ENCODE data around the gene IFRD2. TPM values are rescaled to one million over a fixed set of nuclear protein-coding genes. Genes with fewer than 3 reads are reported as not detected.

IFRD2 gene, protein sequence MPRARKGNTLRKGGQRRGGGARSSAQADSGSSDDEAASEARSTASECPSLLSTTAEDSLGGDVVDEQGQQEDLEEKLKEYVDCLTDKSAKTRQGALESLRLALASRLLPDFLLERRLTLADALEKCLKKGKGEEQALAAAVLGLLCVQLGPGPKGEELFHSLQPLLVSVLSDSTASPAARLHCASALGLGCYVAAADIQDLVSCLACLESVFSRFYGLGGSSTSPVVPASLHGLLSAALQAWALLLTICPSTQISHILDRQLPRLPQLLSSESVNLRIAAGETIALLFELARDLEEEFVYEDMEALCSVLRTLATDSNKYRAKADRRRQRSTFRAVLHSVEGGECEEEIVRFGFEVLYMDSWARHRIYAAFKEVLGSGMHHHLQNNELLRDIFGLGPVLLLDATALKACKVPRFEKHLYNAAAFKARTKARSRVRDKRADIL
- total RNA-seq: 37.3 TPM

DNA sequence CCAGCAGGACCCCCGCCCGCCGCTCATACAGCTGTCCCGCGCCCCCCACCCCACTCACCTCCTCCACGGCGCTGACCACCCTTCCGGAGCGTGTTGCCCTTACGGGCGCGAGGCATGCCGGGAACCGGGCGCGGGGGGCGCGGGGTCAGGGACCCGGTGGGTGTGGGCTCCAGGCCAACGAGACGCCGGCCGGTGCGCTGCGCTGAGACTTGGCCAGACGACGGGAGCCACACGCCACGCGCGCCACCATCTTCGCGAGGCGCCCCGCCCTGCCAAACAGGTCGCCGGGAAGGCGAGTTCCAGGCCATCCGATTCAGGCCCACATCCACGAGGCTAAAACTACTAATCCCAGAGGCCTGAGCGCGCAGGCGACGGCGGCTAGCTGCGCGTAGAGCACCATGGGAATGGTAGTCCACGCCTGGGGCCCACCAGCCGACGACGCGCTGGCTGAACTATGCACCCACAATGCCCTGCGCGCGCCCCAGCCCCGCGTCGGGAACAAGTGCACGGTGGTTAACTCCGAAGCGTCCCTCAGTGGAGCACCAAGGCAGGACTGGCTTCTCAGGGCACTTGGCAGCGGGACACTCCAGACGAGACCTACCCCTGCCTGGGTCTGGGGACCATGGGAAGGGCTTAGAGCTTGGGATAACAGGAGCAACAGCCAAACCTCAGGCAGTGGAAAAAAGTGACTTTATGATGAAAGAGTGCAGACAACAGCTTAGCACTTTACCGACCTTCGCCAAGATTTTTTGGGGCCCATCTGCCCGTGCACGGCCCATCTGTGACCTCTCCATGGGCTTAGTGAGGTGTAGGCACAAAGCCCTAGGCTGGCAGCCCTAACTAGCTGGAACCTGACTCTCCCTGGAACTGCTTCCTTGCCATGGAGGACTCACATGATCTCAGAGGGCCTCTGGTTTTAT lies at the start of gene IFRD2:
TSS of gene IFRD2 (minus strand) at position 271 of the 920 bp plus-strand sequence. CDS start at position 116, 155 bp downstream.
- peak in 1 of 2 donors; percentile 98 for DNase-seq (ENCODE audit: extremely low spot score in 2 of 2)
- intact Hi-C loops (cut with DNase I): no loop called here
- no peaks in the 10 kb centered on the region for H3K9me3 ChIP-seq
- TF ChIP-seq POLR2A (IDR thresholded peaks at IDR 0.05) (peak in 1 of 2 donors; percentile 41), POLR2AphosphoS5 (IDR thresholded peaks at IDR 0.05; ENCODE audit: insufficient read depth in 1 of 2, low read depth in 1 of 2) (peak; percentile 83 to 99)
- TF ChIP-seq, protein P1, sequence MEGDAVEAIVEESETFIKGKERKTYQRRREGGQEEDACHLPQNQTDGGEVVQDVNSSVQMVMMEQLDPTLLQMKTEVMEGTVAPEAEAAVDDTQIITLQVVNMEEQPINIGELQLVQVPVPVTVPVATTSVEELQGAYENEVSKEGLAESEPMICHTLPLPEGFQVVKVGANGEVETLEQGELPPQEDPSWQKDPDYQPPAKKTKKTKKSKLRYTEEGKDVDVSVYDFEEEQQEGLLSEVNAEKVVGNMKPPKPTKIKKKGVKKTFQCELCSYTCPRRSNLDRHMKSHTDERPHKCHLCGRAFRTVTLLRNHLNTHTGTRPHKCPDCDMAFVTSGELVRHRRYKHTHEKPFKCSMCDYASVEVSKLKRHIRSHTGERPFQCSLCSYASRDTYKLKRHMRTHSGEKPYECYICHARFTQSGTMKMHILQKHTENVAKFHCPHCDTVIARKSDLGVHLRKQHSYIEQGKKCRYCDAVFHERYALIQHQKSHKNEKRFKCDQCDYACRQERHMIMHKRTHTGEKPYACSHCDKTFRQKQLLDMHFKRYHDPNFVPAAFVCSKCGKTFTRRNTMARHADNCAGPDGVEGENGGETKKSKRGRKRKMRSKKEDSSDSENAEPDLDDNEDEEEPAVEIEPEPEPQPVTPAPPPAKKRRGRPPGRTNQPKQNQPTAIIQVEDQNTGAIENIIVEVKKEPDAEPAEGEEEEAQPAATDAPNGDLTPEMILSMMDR (IDR thresholded peaks at IDR 0.05): peak in 1 of 3 experiments; percentile 14
- peaks cover 29% of the 10 kb centered on the region for H3K4me1 ChIP-seq
- H3K27me3 ChIP-seq: no peaks in the 10 kb centered on the region
- H3K27ac ChIP-seq: peak within 1 kb of the TSS; percentile 68
- H3K36me3 ChIP-seq: peaks cover 0 to 34% of the 10 kb centered on the region in 2 donors
- H3K4me3 ChIP-seq: peak within 1 kb of the TSS; percentile 77 to 84

DNA sequence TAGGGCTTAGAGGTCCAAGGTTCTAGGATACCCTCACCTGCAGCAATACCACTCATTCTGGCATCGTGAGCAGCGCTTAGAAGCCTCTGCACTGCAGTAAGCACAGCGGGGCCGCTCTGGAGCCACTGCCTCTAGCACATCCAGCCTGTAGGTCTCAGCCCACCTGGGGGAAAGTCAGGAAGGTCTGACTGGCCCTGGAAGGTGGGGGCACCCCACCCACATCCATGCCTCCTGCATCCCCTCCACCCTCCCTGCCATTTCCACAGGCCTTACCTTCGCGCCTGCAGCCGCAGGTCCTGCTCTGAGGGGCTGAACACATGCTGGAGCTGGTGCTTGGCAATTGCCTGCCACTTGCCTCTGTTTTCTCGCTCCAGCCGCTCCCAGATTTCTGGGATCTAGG lies 49.3 kb upstream of the IFRD2 start:
- no peaks in the 10 kb centered on the region for H3K9me3 ChIP-seq
- peaks cover 59% of the 10 kb centered on the region for H3K4me1 ChIP-seq
- H3K27ac ChIP-seq: peak overlapping the region; percentile 99
- H3K4me3 ChIP-seq: peak overlapping the region; percentile 51 to 60
- H3K27me3 ChIP-seq: no peaks in the 10 kb centered on the region
- no peaks in the 10 kb centered on the region for H3K36me3 ChIP-seq
- TF ChIP-seq, protein P1 (IDR thresholded peaks at IDR 0.05): no peak
- no peak for TF ChIP-seq POLR2A (IDR thresholded peaks at IDR 0.05)
- no peak for TF ChIP-seq POLR2AphosphoS5 (IDR thresholded peaks at IDR 0.05; ENCODE audit: insufficient read depth in 1 of 2, low read depth in 1 of 2)
- intact Hi-C loops (cut with DNase I): no loop called here
- DNase-seq (ENCODE audit: extremely low spot score in 2 of 2): no peak

DNA sequence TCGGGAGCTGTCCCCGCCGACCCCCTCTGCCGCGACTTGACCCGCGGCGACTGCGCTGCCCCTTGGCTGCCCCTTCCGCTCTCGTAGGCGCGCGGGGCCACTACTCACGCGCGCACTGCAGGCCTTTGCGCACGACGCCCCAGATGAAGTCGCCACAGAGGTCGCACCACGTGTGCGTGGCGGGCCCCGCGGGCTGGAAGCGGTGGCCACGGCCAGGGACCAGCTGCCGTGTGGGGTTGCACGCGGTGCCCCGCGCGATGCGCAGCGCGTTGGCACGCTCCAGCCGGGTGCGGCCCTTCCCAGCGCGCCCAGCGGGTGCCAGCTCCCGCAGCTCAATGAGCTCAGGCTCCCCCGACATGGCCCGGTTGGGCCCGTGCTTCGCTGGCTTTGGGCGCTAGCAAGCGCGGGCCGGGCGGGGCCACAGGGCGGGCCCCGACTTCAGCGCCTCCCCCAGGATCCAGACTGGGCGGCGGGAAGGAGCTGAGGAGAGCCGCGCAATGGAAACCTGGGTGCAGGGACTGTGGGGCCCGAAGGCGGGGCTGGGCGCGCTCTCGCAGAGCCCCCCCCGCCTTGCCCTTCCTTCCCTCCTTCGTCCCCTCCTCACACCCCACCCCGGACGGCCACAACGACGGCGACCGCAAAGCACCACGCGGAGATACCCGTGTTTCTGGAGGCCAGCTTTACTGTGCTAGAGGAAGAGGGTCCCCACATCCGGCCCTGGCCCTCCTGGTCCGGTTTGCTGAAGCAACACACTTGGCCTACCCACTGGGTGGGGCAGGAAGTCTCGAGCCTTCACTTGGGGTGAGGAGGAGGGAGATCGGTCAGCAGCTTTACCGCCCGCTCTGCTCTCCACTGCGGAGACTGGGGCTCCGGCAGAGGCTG lies 48.5 kb upstream of the IFRD2 start, which contains the start of gene RASSF1:
TSS of gene RASSF1 (minus strand) at position 389 of the 882 bp plus-strand sequence. CDS start at position 358, 31 bp downstream.
- H3K4me3 ChIP-seq: peak within 1 kb of the TSS; percentile 51 to 60
- TF ChIP-seq, protein P1 (IDR thresholded peaks at IDR 0.05): no peak
- TF ChIP-seq POLR2AphosphoS5 (IDR thresholded peaks at IDR 0.05; ENCODE audit: insufficient read depth in 1 of 2, low read depth in 1 of 2) (peak; percentile 11 to 79), POLR2A (IDR thresholded peaks at IDR 0.05) (peak in 1 of 2 donors; percentile 69)
- H3K36me3 ChIP-seq: no peaks in the 10 kb centered on the region
- peaks cover 61% of the 10 kb centered on the region for H3K4me1 ChIP-seq
- no peaks in the 10 kb centered on the region for H3K9me3 ChIP-seq
- peak within 1 kb of the TSS; percentile 99 for H3K27ac ChIP-seq
- intact Hi-C loops (cut with DNase I): no loop called here
- no peak for DNase-seq (ENCODE audit: extremely low spot score in 2 of 2)
- no peaks in the 10 kb centered on the region for H3K27me3 ChIP-seq

DNA sequence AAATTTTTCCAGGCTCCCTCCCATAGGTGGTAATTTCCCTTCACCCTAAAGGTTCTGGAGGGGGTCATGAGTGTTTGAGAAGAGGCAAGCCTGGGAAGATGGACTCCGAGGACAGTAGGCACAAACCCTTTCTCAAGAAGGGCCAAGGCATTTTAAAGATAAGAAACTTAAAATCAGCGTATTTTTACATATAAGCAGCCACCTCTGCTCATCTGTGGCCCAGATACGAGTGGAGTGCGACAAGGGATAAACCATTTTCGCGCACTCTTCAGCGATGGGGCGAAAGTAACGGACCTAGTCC lies 47.9 kb upstream of the IFRD2 start:
- DNase-seq (ENCODE audit: extremely low spot score in 2 of 2): no peak
- Histone ChIP-seq H3K9me3 (no peaks in the 10 kb centered on the region), H3K36me3 (no peaks in the 10 kb centered on the region), H3K27ac (peak overlapping the region; percentile 99), H3K4me1 (peaks cover 61% of the 10 kb centered on the region), H3K4me3 (peak overlapping the region; percentile 51 to 60), H3K27me3 (no peaks in the 10 kb centered on the region)
- intact Hi-C loops (cut with DNase I): no loop called here
- TF ChIP-seq, protein P1 (IDR thresholded peaks at IDR 0.05): no peak
- no peak for TF ChIP-seq POLR2AphosphoS5 (IDR thresholded peaks at IDR 0.05; ENCODE audit: insufficient read depth in 1 of 2, low read depth in 1 of 2)
- no peak for TF ChIP-seq POLR2A (IDR thresholded peaks at IDR 0.05)

All from vagina (tissue), 2 donors.